ENCODE data around the gene CRACDL.
"Not testable (repeated sequence)": the region's sequence is repeated elsewhere in the genome, so short reads cannot be mapped to it uniquely, and the experiment has no call there.

CRACDL gene

DNA sequence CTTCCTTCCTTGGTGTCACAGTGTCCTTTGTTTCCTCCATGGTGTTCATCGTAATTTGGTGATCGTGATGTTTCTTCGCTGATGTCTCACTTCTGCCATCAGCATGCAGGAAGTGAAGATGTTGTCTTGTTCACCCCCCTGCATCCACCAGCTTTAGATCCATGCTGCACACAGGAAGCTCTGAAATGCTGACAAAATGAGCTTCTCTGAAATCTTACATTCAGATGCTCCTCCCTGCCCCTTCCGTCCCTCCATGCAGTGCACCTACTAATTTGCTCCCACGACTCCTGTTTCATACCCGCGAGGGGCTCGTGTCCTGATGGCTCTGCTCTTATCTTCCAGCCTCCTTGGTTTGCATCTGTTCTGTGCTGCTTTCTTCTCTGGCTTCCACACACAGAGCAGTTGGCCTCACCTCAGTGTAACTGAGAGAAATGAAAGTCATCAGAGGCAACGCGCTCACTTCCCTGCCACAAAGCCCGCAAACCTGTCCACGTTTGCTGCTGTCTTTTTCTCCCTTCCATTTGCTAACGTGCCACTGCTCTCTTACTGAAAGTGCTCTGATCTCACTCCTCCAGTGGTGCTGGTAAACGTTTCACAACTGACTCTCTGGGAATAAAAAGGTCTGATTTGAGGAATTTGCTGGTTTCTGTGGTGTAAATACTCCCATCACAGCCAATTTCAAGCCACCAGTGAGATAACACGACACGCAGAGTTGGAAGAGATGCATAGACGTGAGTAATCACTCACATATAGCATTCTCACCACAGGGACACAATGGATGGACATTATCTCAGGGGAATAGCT lies 164.1 kb downstream of the CRACDL start:
- DNase-seq, result no peak

DNA sequence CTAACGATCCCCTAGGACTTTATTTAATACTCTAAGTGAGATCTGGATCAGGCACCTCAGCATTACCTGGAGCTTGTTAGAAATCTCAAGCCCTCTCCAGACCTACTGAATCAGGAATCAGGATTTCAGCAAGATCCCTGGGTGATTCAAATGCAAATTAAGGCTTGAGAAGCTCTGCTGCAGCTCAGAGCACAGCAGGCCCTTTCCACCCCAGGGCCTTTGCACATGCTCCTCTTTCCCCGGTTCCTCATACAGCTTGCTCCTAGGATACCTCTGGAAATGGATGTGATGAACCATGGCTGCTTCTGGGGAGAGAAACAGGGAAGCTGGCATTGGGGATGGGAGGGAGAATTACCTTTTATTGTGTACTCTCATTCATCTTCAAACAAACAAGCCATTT lies 164.8 kb downstream of the CRACDL start:
- DNase-seq, result no peak

DNA sequence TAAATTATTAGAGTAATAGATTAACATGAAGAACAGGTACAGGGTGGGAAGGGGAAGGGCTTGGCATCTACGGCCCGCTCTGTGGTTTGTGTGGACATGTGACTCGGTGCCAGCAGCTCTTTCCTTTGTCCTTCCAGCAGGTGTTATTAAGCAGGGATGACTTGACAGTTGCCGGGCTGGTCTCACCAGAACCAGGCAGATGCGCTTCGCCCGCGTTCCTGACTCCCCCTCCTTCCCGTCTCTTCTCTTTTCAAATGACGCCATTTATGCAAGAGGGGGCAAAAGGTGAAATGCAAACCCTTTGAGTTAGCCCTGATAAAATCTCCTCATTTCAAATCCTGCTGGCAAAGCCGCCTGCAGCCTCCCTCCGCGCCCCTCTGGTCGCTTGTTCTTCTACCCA lies 166.2 kb downstream of the CRACDL start:
- DNase-seq, result peak; percentile 93 to 94

DNA sequence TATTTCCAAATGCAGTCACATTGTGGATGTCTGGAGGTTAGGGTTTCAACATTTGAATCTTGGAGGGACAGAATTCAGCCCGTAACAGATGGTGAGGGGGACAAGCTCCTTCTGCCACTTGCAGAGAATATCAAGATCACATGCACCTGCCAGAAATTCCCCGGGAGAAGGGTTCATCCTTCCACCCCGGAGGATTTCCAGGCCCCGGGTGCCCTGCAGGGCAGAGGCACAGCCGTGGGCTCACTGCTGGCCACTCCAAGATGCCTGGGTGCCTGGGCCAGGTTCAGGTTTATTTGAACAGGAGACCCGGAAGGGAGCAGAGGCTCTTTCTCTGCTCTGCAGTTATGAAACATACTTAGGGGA lies 166.9 kb downstream of the CRACDL start:
- peak; percentile 19 to 49 for DNase-seq

DNA sequence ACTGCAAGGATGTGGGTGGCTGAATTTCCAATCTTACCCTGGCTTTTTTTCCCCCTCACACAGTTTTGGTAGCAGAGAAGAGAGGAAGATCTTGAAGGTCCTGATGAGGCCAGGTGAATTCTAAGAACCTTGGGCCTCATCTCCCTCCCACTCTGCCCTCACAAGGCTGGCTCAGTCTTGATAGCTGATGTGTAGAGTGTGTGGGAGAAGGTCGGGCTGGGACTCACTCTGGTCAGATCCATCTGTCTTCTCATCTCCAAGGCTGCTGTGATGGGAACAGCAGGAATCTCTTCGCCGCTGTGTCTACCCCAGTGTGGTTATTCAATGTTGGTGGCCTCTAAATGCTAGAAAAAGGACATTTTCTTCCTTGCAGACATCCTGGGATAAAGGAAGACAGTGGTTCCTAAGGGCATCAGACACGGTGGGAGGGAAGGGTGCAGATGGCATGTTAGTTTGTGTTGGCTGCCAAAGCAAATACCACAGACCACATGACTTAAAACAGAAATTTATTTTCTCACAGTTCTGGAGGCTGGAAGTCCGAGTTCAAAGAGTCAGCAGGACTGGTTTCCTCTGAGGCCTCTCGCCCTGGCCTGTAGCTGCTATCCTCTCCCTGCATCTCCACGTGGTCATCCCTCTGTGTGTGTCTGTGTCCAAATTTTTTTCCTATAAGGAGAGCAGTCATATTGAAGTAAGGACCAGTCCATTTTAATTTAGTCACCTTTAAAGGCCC lies 167.5 kb downstream of the CRACDL start:
- peak in 1 of 2 experiments; percentile 35 for DNase-seq

DNA sequence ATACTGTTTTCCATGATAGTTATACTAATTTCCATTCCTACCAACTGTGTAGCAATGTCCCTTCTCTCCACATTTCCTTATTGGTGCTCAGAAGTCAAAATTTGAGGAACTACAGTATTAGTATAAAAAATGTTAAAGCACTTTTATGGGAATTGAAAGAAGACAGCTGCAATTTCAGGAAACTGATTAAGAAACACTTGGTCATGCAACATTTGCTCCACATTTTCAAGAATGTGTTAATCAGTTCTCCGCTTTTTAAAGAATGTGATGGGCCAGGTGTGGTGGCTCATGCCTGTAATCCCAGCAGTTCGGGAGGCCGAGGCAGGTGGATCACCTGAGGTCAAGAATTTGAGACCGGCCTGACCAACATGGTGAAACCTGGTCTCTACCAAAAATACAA lies 171.5 kb downstream of the CRACDL start:
- DNase-seq, result no peak

DNA sequence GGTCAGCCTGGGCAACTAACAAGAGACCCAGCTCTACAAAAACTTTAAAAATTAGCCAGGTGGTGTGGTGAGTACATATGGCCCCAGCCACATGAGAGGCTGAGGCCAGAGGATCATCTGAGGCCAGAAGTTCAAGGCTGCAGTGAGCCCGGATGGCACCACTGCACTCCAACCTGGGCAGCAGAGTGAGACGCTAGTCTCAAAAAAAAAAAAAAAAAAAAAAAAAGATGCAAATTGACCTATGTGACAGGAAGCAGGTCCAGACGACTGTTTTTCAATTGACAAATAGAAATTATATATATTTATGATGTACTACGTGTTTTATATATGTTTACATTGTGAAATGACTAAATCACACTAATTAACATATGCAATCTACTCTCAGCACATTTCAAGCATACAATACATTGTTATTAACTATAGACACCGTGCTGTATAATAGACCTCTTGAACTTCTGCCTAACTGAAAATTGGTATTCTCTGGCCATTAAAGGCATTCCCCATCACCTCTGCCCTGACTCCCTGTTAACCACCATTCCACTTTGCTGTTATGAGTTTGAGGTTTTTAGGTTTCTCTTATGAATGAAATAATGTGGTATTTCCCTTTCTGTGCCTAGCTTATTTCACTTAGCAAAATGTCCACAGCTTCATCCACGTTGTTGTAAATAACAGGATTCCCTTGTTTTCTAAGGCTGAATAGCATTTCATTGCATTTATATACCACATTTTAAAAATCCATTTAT lies 172.6 kb downstream of the CRACDL start:
- DNase-seq, result no peak

DNA sequence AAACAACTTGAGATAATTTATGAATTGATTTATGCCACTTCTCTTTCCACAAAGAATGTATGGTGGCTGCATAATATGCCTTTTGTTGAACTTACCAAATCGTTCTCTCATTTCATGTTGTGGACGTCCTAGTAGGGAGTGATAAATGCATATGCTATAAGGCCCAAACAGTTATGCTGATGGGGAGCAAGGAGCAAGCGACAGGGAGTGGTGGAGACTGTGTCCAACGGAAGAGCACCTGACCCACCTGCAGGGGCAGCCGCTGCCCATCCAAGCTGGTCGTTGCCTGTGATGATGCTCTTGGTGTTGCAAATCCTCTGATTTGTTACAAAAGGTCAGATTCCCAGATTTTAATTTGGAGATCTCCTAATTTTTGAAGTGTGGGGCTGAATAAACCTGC lies 174.1 kb downstream of the CRACDL start:
- no peak for DNase-seq

DNA sequence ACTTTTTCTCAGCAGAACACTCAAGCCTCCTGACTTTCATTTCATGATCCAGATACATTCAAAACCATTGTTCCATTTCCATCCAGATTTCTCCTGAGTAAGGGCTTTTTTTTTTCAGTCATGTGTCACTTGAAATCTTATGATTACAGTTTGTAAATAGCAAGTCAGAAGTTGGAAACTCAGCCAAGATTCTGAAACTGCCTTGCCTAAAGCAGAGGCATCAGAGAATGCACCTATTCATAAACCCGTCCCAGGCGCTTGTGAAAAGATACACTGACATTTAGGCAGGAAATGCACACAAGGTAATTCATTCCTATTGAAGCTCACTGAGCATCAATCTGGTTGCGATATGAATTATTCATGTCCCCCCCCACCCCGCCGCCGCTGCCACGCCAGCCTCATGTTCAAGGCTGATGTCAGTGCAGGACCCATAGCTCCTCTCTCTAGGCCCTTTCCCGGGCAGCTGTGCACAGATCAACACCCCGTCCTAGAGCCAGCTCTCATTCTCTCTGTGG lies 174.7 kb downstream of the CRACDL start:
- DNase-seq, result no peak

DNA sequence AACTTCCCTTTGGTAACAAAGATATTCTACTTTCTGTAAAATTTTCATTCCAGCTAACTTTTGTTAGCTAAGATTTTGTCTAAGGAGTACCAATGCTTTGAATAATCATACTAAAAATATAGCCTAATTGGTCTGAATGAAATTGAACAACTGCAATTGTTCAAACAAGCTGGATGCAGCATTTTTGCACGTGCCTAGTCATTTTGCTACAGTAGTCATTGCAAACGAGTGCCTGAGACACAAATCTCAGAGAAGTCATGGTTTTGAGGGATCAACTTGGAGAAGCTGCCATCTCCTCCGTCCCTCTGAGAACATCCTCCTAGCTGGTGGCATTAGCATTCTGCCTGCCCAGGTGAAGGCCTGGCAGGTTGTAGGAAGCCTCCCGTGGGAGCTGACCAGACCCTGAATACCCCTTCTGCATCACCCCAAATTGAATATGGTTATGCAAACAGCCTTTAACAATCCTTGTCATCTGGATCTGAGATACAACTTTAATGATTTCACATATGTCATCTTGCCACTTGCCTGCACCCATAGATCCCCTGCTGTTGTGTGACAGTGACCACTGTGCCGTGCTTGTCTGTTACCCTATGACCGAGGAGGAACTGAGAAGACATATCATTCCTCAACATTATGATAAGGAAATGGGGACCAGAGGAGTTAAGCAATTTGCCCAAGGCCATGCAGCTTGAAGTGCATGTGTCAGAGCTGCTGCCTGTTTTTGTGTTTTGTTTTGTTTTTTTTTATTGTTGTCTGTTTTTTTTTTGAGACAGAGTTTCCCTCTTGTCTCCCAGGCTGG lies 176.0 kb downstream of the CRACDL start:
- DNase-seq, result no peak

DNA sequence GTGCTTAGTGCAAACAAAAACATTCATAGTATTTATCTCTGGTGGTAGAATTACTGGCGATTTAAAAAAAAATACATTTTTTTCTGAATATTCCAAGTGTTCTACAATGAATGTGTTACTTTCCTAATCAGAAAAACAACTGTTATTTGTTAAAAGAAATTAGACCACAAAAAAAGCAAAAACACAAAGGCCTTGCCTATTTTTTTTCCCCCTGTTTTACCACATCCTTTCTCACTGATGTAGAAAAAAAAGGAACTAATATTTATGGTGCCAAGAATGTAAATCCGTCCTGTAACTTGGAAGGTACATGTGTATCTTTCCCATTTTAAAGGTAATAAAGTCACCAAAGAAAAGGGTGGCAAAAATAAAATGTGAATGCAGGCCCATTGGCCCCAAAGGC lies 176.7 kb downstream of the CRACDL start:
- no peak for DNase-seq

DNA sequence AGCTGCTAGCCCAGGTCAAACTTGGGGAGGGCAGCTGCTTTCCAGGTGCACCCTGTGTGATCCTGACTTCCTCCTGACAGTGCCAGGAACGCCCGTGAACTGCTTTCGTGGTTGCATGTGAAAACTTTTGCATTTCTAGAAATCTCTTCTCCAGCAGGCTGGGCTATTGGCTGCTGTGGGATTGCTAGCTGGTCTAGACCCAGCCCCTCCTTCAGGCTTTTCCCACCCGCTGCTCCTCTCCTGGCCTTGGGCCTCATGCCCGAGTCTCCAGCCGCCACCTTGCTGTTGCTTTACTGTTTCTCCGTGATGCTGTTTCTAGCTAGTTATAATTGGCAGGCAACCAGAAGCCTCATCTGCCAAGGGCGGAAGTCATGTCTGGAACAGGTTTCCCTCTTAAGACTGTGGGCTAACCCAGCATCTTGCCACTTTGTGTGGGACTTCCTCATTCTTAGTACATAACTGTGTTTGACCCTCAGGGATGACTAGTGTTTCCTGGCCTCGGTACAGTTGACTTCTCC lies 178.1 kb downstream of the CRACDL start:
- DNase-seq, result no peak

DNA sequence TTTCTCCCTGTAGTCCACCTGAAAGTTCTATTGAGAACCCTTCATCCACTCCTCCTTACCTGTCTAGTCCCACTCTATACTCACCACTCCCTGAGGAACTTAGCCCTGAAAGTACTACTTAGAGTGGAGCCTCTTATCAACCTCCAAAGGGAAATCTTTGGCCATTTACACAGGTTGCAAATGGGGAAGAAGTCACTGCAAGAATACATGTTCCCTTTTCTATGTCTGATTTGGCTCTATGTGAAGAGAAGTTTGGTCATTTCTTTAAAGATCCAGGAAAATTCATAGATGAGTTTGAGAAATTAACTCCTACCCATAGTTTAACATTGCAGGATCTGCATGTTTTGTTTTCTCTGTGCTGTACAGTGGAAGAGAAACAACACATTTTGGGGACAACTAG lies 182.2 kb downstream of the CRACDL start:
- DNase-seq, result no peak

DNA sequence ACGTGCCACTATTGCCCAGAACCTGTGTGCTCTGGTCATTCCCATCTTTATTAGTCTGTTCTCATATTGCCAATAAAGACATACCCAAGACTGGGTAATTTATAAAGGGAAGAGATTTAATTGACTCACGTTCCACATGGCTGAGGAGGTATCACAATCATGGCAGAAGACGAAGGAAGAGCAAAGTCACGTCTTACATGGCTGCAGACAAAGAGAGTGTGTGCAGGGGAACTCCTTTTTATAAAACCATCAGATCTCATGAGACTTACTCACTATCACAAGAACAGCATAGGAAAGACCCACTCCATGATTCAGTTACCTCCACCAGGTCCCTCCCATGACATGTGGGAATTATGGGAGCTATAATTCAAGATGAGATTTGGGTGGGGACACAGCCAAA lies 183.3 kb downstream of the CRACDL start:
- DNase-seq, result not testable (repeated sequence)

DNA sequence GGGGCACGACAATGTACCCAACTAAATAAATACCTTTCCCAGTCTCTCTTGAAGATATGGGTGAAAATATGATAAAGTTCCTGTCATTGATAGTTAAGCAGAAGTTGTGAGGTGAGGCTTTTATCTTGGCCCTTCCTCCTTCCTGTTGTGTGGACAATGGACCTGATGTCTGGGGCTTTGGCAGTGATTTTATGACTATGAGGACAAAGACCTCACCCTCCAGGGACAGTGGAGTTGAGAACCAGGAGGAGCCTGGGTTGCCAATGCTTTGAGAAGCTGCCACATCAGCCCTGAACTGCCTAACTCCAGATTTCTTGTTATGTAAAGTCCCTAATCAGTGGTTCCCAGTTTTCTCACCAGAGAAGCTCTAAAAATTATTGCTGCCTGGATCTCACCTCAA lies 184.3 kb downstream of the CRACDL start:
- no peak for DNase-seq

DNA sequence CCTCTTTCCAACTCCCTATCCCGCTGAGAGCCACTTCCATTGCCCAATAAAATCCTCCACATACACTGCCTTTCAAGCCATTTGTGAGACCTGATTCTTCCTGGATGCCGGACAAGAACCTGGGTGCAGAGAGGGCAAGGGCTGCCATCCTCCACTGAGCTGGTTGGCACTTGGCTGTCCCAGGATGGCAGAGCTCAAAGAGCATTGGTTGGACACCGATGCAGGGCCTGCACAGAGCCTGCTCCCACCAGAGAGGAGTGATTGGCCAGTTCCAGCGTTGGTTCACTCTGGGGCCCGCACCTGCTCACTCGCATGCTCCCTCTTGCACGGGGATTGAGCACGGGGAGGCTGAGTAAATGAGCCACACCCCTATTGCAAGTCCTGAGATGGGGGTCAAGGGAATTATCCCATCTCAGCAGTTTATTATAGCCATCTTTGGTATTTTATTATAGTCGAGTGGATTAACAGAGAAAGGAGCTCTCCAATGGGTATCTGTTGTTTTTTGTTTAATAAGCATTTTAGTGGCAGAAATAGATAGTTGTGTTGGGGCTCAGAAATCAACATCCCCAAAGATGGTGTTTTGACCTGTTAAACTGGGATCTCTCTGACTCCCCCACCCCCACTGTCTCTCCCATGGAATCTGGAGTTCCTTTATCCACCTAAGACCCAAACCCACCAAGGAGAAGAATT lies 185.3 kb downstream of the CRACDL start:
- no peak for DNase-seq

DNA sequence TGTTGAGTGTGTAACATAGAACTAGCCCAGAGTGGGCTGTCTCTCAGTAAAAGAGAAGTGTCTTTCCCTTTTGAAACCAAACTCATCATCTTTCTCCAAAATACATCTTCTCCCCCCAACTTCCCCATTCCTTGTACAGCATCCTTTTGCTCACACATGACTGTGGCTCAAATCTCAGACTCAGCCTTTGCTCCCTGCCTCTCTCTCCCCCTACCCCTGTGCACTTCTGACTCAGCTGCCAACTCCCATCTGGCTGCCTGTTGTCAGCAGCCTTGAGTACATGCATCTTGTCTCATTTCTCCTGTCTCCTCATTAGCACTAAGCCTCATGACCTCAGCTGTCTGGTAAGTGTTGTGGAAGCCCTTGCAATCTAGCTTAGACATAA lies 187.0 kb downstream of the CRACDL start:
- no peak for DNase-seq

DNA sequence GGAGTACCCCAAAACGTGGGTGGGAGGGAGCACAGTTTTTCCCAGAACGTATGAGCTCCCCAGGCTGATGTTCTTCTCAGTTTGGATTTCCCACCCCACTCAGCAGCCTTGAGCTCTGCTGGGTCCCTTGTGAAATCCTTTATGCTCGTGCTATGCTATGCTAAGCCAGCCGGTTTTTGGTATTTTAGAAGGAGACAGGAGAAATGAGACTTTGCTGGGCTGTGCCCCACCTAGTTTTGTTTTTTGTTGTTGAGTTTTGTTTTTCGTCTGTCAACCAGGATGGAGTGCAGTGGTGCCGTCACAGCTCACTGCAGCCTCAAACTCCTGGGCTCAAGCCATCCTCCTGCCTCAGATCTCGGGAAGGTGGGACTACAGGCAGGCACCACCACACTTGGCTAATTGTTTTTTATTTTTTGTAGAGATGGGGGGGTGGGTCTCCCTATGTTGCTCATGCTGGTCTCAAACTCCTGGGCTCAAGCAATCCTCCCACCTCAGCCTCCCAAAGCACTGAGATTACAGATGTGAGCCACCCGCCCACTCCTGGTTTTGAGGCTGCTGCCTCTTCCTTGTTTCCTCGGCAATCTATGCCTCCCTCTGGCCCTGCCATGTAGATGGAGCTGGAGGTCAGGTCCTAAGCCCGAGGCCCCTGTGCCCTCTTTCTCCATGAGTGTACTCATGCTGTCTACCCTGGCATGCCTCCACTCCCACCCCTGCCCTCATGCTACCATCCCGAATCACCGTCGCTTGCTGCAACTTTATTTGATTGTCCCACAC lies 187.5 kb downstream of the CRACDL start:
- no peak for DNase-seq

DNA sequence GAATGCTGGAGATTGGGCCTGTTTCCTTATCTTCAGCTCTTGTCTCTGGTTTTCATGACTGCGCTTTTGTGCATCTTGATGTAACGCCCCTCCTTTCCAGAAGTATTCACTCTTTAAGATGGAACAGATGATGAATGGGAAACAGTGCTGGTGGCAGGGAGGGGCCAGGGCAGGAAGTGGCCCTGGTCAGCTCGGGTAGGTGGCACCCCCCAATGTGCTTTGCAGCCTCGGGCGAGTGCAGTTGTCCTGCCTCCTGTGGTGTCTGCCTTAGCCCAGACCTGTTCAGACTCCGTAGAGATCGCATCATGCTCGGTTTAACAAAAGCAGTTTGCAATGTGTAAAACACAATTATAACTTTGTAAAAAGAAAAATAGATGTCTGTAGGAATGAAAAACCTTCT lies 188.1 kb downstream of the CRACDL start:
- DNase-seq, result no peak

DNA sequence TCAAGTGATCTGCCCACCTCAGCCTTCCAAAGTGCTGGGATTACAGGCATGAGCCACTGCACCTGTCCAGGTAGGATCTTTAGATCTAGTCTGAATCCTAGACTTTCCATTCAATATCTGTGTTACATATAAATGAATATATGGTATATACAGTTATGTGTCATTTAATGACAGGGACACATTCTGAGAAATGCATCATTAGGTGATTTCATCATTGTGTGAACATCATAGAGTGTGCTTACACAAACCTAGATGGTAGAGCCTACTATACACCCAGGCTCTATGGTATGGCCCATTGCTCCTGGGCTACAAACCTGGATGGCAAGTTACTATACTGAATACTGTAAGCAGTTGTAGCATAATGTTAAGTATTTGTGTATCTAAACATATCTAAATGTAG lies 189.6 kb downstream of the CRACDL start:
- DNase-seq, result no peak

DNA sequence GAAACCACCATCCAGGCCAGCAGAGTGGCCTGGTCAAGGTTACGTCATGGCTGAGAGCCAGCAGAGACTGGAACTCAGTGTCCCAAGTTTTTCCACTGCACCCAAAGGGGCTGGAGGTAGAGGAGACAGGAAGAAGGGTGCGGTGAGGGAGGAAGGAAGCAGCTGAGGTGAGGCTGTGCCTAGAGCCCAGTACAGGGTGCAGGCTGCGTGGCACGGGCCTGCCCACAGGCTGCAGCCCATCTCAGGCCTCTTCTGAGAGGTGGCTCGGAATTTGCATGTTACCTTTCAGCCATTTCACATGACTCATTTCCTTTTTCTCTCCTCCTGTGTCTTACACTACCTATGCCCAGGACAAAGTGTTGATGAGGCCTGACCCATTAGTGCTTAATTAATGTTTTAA lies 191.4 kb downstream of the CRACDL start:
- no peak for DNase-seq
